GM13977 (cell line): ENCODE results near the gene ERICH4.

ENCODE experiments used
- DNase-seq: peaks from one replicate; pipeline ENCODE4 v3.0.0; 2012; ENCODE audit warnings: low spot score
- in situ Hi-C: fragments of 300-500 bp; cut with MboI; formaldehyde crosslinking; loops from one replicate; pipeline ENCODE4 v1.12.0; 2022; ENCODE audit warnings: low sequenced_read_pairs, low pct_unique_long_range_greater_than_20kb, mixed read lengths, inconsistent platforms; ENCODE audit not compliant: unreplicated experiment
- TF ChIP-seq, protein P1 (sequence below): IDR thresholded peaks from 2 replicates; pipeline ENCODE4 v1.5.1; 2012; ENCODE audit warnings: mild to moderate bottlenecking, control low read depth; ENCODE audit not compliant: insufficient read depth; ENCODE audit errors: extremely low read depth, missing control alignments

ERICH4 gene

DNA sequence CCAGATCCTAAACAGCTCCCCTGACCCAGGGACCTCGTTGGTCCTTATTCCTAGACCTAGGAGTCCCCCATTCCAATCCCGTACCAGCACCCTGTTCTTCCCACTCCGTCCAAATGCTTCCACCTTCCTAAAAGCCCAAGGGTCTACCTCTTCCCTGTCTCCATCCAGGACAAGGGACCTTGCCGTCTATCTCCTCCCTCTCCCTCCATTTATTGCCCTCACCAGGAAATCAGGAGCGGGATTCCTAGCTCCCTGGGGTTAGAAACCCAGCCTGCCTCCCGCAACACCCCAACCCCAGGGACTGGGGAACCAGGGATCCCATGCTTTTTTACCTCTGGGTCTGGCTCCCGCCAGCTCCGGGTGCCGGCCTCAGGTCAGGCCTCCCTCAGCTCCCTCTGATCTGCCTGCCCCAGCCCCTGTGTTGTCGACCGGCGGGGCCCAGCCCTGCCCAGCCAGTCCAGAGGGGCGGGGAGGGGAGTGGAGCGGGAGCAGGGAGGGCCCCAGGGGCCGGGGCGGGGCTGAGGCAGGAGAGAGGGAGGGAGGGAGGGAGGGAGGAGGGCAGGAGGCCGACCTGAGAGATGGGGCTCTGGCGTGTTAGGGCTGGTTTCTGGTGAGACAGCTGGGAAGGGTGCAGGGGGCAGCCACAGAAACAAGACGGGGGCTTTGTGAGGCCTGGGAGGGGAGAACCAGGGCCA, 15.9 kb upstream of the ERICH4 start, which contains the start of gene B3GNT8:
B3GNT8 (minus strand) TSS at position 423 of the 695 bp plus-strand sequence. CDS start 596 bp downstream, outside the sequence.
- DNase-seq, result peak; percentile 86
- TF ChIP-seq, protein P1, sequence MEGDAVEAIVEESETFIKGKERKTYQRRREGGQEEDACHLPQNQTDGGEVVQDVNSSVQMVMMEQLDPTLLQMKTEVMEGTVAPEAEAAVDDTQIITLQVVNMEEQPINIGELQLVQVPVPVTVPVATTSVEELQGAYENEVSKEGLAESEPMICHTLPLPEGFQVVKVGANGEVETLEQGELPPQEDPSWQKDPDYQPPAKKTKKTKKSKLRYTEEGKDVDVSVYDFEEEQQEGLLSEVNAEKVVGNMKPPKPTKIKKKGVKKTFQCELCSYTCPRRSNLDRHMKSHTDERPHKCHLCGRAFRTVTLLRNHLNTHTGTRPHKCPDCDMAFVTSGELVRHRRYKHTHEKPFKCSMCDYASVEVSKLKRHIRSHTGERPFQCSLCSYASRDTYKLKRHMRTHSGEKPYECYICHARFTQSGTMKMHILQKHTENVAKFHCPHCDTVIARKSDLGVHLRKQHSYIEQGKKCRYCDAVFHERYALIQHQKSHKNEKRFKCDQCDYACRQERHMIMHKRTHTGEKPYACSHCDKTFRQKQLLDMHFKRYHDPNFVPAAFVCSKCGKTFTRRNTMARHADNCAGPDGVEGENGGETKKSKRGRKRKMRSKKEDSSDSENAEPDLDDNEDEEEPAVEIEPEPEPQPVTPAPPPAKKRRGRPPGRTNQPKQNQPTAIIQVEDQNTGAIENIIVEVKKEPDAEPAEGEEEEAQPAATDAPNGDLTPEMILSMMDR, result no peak
- in situ Hi-C loops, result no loop called here

DNA sequence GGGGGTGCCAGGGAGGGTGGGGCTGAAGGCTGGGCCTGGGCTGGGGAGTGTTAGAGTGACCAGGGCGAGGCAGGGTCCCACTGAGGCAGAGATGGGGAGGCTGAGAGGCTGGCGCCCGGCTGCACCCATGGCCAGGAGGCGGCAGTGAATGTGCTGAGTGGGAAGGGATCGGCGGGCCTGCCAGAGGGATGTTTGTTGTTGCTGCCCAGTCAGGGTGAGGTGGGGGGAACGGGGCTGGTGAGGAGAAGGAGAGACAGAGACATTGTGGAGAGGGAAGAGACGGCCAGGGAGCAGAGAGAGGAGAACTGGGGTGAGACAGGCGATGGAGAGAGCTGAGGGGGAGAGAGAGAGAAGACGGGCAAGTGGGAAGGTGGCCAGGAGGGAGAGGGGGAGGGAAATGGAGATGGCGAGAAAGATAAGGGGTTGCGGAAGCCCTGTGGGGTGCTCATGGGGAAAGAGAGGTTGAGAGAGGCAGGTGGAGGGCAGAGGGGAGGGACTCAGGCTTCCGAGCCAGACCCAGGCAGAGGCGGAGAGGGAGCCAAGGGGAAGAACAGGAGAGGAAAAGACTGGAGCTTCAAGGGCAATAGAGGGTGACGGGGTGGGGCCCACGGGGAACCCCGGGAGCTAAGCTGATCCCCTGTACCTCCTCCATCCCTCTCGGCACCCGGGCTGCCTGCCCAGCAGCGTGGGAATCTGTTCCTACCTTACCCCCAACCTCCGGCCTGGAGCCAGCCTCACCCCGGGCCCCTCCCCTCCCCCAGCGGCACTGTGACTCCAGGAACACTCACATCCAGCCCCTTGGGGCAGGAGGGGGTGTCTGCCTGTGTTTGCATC, 15.1 kb upstream of the ERICH4 start:
- TF ChIP-seq, protein P1, result no peak
- no peak for DNase-seq
- in situ Hi-C loops, result no loop called here

DNA sequence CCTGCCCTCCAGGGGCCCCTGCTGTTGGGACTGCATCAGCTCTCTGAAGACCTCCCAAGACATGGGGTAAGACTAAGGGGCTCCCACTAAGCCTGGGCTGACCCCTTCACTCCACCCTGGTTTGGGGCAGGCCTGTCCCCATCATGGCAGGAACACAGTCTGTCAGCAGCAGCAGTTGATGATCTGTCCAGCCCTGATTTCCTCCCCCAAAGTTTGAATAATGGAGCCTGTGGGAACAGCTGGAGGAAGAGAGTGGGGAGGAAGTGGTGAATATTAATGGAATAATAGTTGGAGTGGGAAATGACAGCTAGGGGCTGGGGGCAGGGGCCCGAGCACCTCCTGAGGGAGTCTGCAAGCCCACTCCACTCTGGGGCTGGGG, 14.5 kb upstream of the ERICH4 start:
- DNase-seq, result no peak
- in situ Hi-C loops, result no loop called here
- TF ChIP-seq, protein P1, result no peak

DNA sequence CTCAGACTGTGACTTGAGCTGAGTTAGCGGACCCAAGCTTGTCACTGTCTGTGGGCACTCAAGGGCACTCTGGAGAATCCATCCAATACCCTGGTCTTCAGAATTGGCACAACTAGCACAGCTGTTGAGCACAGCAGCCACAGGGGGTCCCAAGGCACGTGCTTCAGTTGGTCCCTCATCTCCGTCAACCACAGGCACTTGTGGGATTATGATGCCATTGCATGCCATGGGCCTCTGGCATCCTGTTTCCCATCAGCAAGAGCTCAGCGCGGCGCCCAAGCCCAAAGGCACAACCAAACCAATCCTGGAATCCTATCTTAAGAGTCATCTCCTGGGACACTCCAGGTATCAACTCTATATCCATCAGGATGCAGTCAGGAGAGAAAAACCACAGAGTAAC, 12.0 kb upstream of the ERICH4 start:
- TF ChIP-seq, protein P1, result no peak
- in situ Hi-C loops, result no loop called here
- DNase-seq, result no peak

DNA sequence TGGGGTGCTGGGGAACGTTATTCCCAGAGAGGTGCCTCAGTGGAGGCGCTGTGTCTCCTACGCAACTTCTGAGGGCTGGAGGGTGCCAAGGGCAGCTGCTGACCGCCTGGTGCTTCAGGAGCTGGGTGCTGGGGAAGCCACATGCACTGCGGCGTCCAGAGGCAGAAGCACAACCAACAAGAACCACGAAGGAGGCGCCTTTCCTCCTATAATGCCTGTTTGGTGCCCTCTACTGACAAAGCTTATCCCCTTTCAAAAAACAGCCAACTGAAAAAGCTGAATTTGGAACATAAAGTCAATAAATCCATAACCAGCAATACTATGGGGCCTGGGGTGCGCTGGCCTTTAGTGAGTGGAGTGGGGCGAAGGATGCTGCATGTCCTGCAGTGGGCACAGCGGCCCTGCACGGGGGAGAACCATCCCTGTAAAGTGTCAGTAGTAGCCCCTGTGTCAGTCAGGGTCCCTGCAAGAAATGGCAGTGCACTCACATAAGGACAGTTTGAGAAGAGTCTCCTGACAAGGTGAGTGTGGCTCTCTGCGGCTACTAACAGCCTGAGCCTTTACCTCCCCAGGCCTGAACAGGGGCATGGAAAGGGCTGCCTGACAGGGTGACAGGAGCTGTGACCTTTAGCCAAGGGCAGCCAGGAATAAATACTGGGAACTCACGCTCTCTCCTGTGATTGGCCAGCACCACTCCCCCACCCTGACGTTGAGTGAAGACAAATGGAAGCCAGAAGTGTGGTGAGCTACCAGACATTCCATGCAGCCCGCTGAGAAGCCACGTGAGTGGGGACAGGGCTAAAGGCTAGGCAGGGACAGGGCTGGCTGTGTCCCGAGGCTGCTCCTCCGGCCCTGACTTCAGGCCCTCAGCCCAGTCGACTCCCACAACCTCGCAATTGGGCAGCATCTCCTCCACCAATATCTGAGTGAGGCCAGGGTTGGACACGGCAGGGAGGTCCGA, 11.2 kb upstream of the ERICH4 start:
- peak; percentile 15 for DNase-seq
- TF ChIP-seq, protein P1, result peak; percentile 41
- in situ Hi-C loops, result no loop called here

DNA sequence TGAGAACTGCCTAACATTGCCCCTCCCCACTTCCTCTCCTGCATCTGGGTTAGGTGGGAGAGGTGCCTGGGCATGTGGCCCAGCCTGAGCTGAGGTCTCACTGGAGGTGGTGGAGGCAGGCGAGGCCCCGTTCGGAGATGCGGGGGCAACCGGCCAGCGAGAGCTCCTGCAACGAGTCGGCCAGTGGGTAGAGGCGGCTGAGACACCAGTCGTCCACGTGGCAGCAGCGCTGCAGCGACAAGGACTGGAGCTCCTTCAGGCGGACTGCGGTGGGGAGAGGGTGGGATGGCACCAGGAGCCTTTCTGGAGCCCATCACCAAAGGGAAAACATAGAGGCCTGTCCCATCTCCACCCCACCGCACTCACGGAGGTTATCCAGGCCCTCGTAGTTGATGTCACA, 9.8 kb upstream of the ERICH4 start:
- TF ChIP-seq, protein P1, result no peak
- in situ Hi-C loops, result no loop called here
- DNase-seq, result no peak
